ENCODE data around the gene RPAP2.
"Not testable (repeated sequence)": the region's sequence is repeated elsewhere in the genome, so short reads cannot be mapped to it uniquely, and the experiment has no call there.

RPAP2 gene

DNA sequence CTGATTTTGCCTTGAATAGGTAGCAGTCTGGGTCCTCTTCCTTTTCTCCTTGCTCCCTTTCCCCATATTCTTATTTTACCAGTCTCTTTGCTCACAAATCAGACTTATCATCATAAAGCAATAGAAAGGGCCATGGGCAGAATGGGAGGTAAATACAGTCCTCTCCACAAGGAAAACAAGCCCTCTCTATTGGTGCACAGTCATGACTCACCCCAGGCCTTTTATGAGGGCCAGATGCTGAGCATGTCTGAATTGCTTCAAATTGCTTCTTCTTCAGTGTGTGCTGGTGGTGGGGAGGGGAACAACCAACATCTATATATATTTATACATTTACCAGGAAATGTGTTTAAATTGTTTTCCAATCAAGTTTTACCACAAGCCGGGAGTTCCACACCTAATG, 112.7 kb downstream of the RPAP2 start:
- DNase-seq (ENCODE audit: extremely low read depth, low read depth), result peak; percentile 44
- TF ChIP-seq, protein P1, sequence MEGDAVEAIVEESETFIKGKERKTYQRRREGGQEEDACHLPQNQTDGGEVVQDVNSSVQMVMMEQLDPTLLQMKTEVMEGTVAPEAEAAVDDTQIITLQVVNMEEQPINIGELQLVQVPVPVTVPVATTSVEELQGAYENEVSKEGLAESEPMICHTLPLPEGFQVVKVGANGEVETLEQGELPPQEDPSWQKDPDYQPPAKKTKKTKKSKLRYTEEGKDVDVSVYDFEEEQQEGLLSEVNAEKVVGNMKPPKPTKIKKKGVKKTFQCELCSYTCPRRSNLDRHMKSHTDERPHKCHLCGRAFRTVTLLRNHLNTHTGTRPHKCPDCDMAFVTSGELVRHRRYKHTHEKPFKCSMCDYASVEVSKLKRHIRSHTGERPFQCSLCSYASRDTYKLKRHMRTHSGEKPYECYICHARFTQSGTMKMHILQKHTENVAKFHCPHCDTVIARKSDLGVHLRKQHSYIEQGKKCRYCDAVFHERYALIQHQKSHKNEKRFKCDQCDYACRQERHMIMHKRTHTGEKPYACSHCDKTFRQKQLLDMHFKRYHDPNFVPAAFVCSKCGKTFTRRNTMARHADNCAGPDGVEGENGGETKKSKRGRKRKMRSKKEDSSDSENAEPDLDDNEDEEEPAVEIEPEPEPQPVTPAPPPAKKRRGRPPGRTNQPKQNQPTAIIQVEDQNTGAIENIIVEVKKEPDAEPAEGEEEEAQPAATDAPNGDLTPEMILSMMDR (IDR thresholded peaks at IDR 0.05; ENCODE audit: low read depth, low read length), result no peak

DNA sequence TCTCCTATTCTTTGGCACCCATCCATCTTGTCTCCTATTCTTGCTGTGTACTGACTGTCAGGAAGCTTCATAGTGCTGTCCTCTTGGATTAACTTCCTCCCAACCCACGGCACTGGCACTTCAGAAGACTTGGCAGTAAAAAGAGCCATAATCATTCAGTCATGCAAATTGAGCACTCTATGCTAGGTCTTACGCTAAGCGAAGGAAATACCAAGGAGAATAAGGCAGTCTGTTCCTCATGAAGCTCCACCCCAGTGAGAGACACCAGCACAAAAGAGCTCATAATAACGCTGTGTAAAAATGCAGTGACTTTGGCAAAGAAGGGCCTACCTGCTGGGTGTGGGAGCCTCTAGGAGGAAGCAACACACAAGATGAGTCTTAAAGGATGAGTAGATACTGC, 120.8 kb downstream of the RPAP2 start:
- no peak for DNase-seq (ENCODE audit: extremely low read depth, low read depth)
- TF ChIP-seq, protein P1 (IDR thresholded peaks at IDR 0.05; ENCODE audit: low read depth, low read length), result no peak

DNA sequence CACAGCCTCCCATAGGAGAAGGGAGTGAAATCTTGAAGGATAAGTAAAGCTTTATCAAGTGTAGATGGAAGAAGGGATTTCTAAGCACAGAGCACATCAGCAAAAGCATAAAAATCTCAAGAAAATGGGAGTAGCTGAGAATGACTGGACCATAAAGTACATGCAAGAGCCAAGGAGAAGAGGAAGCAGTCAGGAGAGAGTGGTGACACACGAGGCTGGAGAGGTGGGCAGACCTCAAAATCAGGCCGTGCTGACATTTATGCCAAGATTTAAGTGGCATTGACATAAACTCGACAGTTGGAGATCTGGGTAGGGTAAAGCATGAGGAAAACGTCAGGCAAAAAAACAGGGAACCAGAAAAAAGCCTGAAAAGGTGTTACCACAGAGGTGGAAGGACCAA, 125.5 kb downstream of the RPAP2 start:
- no peak for DNase-seq (ENCODE audit: extremely low read depth, low read depth)
- TF ChIP-seq, protein P1 (IDR thresholded peaks at IDR 0.05; ENCODE audit: low read depth, low read length), result no peak

DNA sequence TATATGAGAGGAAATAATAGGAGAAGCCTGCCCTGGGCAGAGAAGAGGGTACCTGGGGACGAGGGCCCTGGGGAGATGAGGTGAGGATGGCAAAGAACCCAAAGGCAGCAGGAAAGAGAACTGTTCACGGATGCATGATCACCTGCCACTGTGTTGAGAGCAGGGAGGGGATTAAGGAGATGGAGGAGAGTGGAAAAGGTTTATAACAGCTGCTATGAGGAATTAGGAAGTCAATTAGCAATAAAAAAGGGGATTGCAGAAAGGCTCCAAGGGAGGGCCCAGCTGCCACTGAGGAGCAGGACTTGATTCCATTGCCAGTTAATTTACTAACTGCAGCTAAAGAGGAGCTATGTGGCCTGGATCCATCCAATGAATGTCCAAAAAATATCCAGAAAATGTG, 126.8 kb downstream of the RPAP2 start:
- DNase-seq (ENCODE audit: extremely low read depth, low read depth), result no peak
- TF ChIP-seq, protein P1 (IDR thresholded peaks at IDR 0.05; ENCODE audit: low read depth, low read length), result no peak

GRCh38 chr1:92430030-92430429, 131.2 kb downstream of the RPAP2 start:
- TF ChIP-seq, protein P1 (IDR thresholded peaks at IDR 0.05; ENCODE audit: low read depth, low read length), result no peak
- no peak for DNase-seq (ENCODE audit: extremely low read depth, low read depth)

DNA sequence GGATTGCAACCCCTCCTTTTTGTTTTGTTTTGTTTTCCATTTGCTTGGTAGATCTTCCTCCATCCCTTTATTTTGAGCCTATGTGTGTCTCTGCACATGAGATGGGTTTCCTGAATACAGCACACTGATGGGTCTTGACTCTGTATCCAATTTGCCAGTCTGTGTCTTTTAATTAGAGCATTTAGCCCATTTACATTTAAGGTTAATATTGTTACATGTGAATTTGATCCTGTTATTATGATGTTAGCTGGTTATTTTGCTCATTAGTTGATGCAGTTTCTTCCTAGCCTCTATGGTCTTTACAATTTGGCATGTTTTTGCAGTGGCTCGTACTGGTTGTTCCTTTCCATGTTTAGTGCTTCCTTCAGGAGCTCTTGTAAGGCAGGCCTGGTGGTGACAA, 135.7 kb downstream of the RPAP2 start:
- not testable (repeated sequence) for DNase-seq (ENCODE audit: extremely low read depth, low read depth)

- DNase-seq (ENCODE audit: extremely low read depth, low read depth), result no peak
- TF ChIP-seq, protein P1 (IDR thresholded peaks at IDR 0.05; ENCODE audit: low read depth, low read length), result no peak
Observed at GRCh38 chr1:92439291-92439690, 140.4 kb downstream of the RPAP2 start.

DNA sequence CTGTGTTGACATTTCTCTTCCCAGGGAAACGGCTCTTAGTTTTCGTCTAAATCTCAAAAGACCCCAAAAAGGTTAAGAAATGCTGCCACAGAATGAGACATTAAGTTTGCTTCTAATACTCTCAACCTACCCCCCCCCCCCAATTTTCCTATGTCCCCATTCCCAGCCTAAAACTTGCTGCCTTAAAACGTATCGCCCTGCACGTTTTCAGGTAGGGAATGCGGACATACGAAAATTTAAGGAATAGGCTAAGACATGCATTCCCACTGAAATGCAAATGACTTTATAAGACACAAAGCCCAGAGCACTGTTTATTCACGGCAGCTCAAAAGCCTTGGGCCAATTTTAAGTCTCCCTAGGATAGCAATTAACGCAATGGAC, 142.4 kb downstream of the RPAP2 start:
- TF ChIP-seq, protein P1 (IDR thresholded peaks at IDR 0.05; ENCODE audit: low read depth, low read length), result no peak
- DNase-seq (ENCODE audit: extremely low read depth, low read depth), result no peak

Data from AG09319 (cell line).